Measurements from ENCODE around the gene PRDM1.

Gene PRDM1

GRCh38 chr6:106064756-106065155, 21.4 kb upstream of the PRDM1 start:
- ChIA-PET POLR2A (ENCODE audit: low non-redundant PET) (no interaction called here), CTCF (interaction anchor here (0.6 kb wide), 1 partner anchor 288 kb away, joined by 3 read pairs; no protein-coding TSS in a partner anchor)
- no peak overlapping the region for H3K27ac ChIP-seq
- TF ChIP-seq, protein P1, sequence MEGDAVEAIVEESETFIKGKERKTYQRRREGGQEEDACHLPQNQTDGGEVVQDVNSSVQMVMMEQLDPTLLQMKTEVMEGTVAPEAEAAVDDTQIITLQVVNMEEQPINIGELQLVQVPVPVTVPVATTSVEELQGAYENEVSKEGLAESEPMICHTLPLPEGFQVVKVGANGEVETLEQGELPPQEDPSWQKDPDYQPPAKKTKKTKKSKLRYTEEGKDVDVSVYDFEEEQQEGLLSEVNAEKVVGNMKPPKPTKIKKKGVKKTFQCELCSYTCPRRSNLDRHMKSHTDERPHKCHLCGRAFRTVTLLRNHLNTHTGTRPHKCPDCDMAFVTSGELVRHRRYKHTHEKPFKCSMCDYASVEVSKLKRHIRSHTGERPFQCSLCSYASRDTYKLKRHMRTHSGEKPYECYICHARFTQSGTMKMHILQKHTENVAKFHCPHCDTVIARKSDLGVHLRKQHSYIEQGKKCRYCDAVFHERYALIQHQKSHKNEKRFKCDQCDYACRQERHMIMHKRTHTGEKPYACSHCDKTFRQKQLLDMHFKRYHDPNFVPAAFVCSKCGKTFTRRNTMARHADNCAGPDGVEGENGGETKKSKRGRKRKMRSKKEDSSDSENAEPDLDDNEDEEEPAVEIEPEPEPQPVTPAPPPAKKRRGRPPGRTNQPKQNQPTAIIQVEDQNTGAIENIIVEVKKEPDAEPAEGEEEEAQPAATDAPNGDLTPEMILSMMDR (conservative IDR thresholded peaks at IDR 0.05; ENCODE audit: low read depth), result no peak
- no peak for DNase-seq (ENCODE audit: low spot score)

DNA sequence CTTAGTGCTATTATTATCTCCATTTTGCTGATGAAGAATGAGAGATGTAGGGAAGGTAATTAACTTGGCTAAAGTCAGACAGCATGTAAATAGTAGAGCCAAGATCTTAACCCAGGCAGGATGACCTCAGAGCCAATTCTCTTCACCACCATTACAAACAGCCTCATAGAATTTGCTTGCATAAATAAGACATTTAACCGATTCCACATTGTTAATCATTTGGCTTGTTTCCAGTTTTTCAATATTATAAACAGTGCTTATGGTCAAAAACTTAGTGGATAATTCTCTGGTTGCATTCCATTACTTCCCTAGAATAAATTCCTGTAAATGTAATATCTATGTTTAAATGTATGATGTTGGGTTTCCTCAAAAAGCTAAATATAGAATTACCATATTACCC, 19.1 kb upstream of the PRDM1 start:
- no peak overlapping the region for H3K27ac ChIP-seq
- no peak for DNase-seq (ENCODE audit: low spot score)
- TF ChIP-seq, protein P1 (conservative IDR thresholded peaks at IDR 0.05; ENCODE audit: low read depth), result no peak
- ChIA-PET POLR2A (ENCODE audit: low non-redundant PET) (no interaction called here), CTCF (no interaction called here)

DNA sequence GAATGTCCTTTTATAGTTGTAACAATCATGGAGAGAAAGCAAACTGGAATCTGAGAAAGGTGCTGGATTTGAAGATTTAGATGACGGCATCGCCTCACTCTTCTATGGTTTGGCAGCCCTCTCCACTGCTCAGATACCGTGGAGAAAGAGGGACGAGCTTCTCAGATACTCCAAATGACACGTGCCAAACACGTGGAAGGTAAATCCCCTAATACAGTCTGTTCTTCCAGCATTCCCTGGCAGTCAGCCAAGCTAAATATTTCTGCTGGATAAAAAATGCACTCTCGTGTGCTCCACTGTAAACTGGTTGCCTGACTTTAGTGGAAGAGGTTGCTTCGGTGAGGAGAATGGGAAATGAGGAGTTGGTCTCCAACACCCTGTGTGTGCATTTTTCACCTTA, 16.7 kb upstream of the PRDM1 start:
- CTCF ChIA-PET, result no interaction called here
- TF ChIP-seq, protein P1 (conservative IDR thresholded peaks at IDR 0.05; ENCODE audit: low read depth), result no peak
- no peak for DNase-seq (ENCODE audit: low spot score)
- no peak overlapping the region for H3K27ac ChIP-seq
- POLR2A ChIA-PET (ENCODE audit: low non-redundant PET), result interaction anchor here (0.7 kb wide), 1 partner anchor 19 kb away, joined by 3 read pairs; no protein-coding TSS in a partner anchor

DNA sequence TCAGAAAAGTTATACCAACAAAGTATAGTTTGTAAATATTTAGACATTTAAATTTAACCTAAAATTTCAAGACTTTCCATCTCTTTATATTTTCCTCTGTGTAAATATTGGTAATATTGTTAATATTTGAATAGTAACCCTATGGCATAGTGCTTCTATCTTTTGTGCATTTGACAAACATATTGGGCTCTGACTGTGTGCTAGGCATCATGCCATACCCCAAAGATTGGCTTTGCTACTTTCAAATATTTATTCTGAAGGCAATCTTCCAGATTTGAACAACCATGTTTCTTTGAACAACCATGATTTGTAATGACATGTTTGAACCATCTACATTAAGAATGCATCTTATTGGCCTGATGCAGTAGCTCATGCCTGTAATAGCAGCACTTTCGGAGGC, 15.5 kb upstream of the PRDM1 start:
- TF ChIP-seq, protein P1 (conservative IDR thresholded peaks at IDR 0.05; ENCODE audit: low read depth), result no peak
- no peak overlapping the region for H3K27ac ChIP-seq
- CTCF ChIA-PET, result no interaction called here
- no peak for DNase-seq (ENCODE audit: low spot score)
- POLR2A ChIA-PET (ENCODE audit: low non-redundant PET), result no interaction called here

- no peak for DNase-seq (ENCODE audit: low spot score)
- POLR2A ChIA-PET (ENCODE audit: low non-redundant PET), result no interaction called here
- CTCF ChIA-PET, result interaction anchor here (0.6 to 0.7 kb wide), 2 partner anchors 11 to 14 kb away, joined by 3 to 4 read pairs; no protein-coding TSS in a partner anchor
- TF ChIP-seq, protein P1 (conservative IDR thresholded peaks at IDR 0.05; ENCODE audit: low read depth), result no peak
- H3K27ac ChIP-seq, result no peak overlapping the region
Measured at GRCh38 chr6:106072501-106073090, 13.5 kb upstream of the PRDM1 start.

DNA sequence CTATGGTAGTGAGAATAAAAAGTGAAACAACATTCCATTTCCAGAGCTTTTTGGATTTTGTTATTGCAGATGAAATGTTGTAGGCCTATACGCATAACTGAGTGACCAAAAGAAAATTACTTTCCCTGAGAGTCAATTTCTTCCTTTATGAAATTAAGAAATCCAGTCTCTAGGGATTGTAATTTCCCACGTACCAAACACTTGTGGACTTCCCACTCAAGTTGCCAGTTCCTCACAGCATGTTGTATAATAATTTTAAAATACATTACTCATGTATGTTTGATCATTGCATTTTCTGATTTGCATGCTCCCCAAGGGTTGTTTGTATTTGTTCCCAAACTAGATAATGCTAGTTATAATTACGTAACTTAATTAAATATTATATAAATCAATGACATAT, 12.0 kb upstream of the PRDM1 start:
- no peak overlapping the region for H3K27ac ChIP-seq
- ChIA-PET CTCF (no interaction called here), POLR2A (ENCODE audit: low non-redundant PET) (no interaction called here)
- DNase-seq (ENCODE audit: low spot score), result no peak
- TF ChIP-seq, protein P1 (conservative IDR thresholded peaks at IDR 0.05; ENCODE audit: low read depth), result no peak

All from RWPE1 (cell line).